Activated CD8-positive, alpha-beta T cell treated with anti-CD3 and anti-CD28 coated beads for 36 hours (primary cell): ENCODE measurements around the gene AXDND1. TPM values are rescaled to one million over a fixed set of nuclear protein-coding genes. Genes with fewer than 3 reads are reported as not detected.

Source experiments
- ATAC-seq: fragments of 200-7000 bp; cut with Tn5 transposase; one replicate; pipeline ENCODE4 v1.10.0; 2021; ENCODE audit warnings: mild to moderate bottlenecking, moderate library complexity
- CTCF ChIA-PET: fragments of 350-600 bp; sonication (Branson Sonifier 250); formaldehyde crosslinking; loops from one replicate; lab custom pipeline; 2021; ENCODE audit warnings: antibody characterized with exemption; lab: Charles Lee
- POLR2A ChIA-PET: fragments of 350-600 bp; sonication (Branson Sonifier 250); formaldehyde crosslinking; loops from one replicate; lab custom pipeline; 2021; ENCODE audit warnings: antibody characterized with exemption; lab: Charles Lee
- DNase-seq: peaks from one replicate; pipeline ENCODE4 v3.0.0-alpha.2; 2020
- H3K27ac Mint-ChIP-seq: one replicate; pipeline ENCODE4 v1.8.0; 2021; ENCODE audit warnings: mild to moderate bottlenecking, mixed read lengths
- H3K27me3 Mint-ChIP-seq: one replicate; pipeline ENCODE4 v1.8.0; 2021; ENCODE audit warnings: mixed read lengths
- H3K36me3 Mint-ChIP-seq: one replicate; pipeline ENCODE4 v1.8.0; 2021; ENCODE audit warnings: low read depth, mixed read lengths
- H3K4me1 Mint-ChIP-seq: one replicate; pipeline ENCODE4 v1.8.0; 2021; ENCODE audit warnings: low read depth, mixed read lengths
- H3K4me3 Mint-ChIP-seq: one replicate; pipeline ENCODE4 v1.8.0; 2021; ENCODE audit warnings: mild to moderate bottlenecking, moderate library complexity, mixed read lengths
- H3K9me3 Mint-ChIP-seq: one replicate; pipeline ENCODE4 v1.8.0; 2021; ENCODE audit warnings: mixed read lengths
- CTCF ChIP-seq: fragments of 200-600 bp; IDR thresholded peaks from one replicate; pipeline ENCODE4 v1.8.0; 2022; ENCODE audit warnings: antibody characterized with exemption, mild to moderate bottlenecking
- intact Hi-C: fragments of 100-400 bp; cut with micrococcal nuclease; formaldehyde crosslinking; loops from one replicate; pipeline ENCODE4 v1.10.0; 2022
- total RNA-seq, 2 experiments: library from RNA; stranded (reverse); gene quantifications; one replicate each; pipeline ENCODE4 v1.2.3, GENCODE V29; 2021

AXDND1 gene
- total RNA-seq, 2 experiments from 2014 or later, result 0.27 to 1.5 TPM

- H3K4me3 Mint-ChIP-seq, result no peak overlapping the region
- DNase-seq, result no peak
- peaks cover 37% of the 10 kb centered on the region for H3K9me3 Mint-ChIP-seq
- H3K27ac Mint-ChIP-seq, result no peak overlapping the region
- intact Hi-C loops, result no loop called here
- POLR2A ChIA-PET, result no interaction called here
- no peaks in the 10 kb centered on the region for H3K4me1 Mint-ChIP-seq
- ATAC-seq, result no peak
- CTCF ChIA-PET, result no interaction called here
- peaks cover 3% of the 10 kb centered on the region for H3K36me3 Mint-ChIP-seq
- H3K27me3 Mint-ChIP-seq, result peaks cover 2% of the 10 kb centered on the region
- TF ChIP-seq CTCF, result no peak
These were observed 108.9 kb downstream of the AXDND1 start for GRCh38 chr1:179474713-179475112.

GRCh38 chr1:179476484-179476883 lies 110.7 kb downstream of the AXDND1 start:
- ChIA-PET CTCF (no interaction called here), POLR2A (no interaction called here)
- no peak overlapping the region for H3K27ac Mint-ChIP-seq
- H3K36me3 Mint-ChIP-seq, result peaks cover 3% of the 10 kb centered on the region
- peaks cover 44% of the 10 kb centered on the region for H3K9me3 Mint-ChIP-seq
- no peak overlapping the region for H3K4me3 Mint-ChIP-seq
- intact Hi-C loops, result no loop called here
- TF ChIP-seq CTCF, result no peak
- DNase-seq, result no peak
- ATAC-seq, result no peak
- H3K4me1 Mint-ChIP-seq, result no peaks in the 10 kb centered on the region
- peaks cover 2% of the 10 kb centered on the region for H3K27me3 Mint-ChIP-seq

- H3K4me3 Mint-ChIP-seq, result no peak overlapping the region
- DNase-seq, result no peak
- intact Hi-C loops, result no loop called here
- ATAC-seq, result no peak
- ChIA-PET POLR2A (no interaction called here), CTCF (no interaction called here)
- H3K4me1 Mint-ChIP-seq, result no peaks in the 10 kb centered on the region
- no peak for TF ChIP-seq CTCF
- H3K9me3 Mint-ChIP-seq, result peaks cover 49% of the 10 kb centered on the region
- peaks cover 3% of the 10 kb centered on the region for H3K27me3 Mint-ChIP-seq
- H3K27ac Mint-ChIP-seq, result no peak overlapping the region
- peaks cover 3% of the 10 kb centered on the region for H3K36me3 Mint-ChIP-seq
These were observed 112.6 kb downstream of the AXDND1 start for GRCh38 chr1:179478370-179478769.

- Mint-ChIP-seq H3K27ac (no peak overlapping the region), H3K9me3 (peaks cover 10% of the 10 kb centered on the region), H3K27me3 (peaks cover 3% of the 10 kb centered on the region), H3K36me3 (no peaks in the 10 kb centered on the region), H3K4me1 (no peaks in the 10 kb centered on the region), H3K4me3 (no peak overlapping the region)
- no peak for TF ChIP-seq CTCF
- ATAC-seq (no peak), DNase-seq (no peak)
- intact Hi-C loops, result no loop called here
- ChIA-PET POLR2A (no interaction called here), CTCF (no interaction called here)
These were observed 124.8 kb downstream of the AXDND1 start for GRCh38 chr1:179490611-179491010.

DNA sequence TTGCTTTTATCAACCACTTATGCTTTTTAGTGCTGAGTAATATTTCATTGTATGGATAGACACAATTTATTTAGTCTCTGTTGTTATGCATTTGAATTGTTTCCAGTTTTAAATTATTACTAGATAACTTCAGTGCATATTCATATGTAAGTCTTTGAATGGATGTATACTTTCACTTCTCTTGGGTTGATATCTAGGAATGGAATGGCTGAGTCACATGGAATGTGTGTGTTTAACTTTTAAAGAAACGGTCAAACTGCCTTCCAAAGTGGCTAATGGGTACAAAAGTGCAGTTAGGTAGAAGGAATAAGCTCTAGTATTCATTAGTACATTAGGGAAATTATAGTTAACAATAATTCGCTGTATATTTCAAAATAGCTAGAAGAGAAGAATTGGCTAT lies 127.6 kb downstream of the AXDND1 start:
- H3K4me1 Mint-ChIP-seq, result no peaks in the 10 kb centered on the region
- H3K36me3 Mint-ChIP-seq, result no peaks in the 10 kb centered on the region
- no peaks in the 10 kb centered on the region for H3K9me3 Mint-ChIP-seq
- no peak overlapping the region for H3K27ac Mint-ChIP-seq
- no peak for TF ChIP-seq CTCF
- H3K4me3 Mint-ChIP-seq, result no peak overlapping the region
- H3K27me3 Mint-ChIP-seq, result peaks cover 5% of the 10 kb centered on the region
- DNase-seq (no peak), ATAC-seq (no peak)
- CTCF ChIA-PET, result no interaction called here
- intact Hi-C loops, result no loop called here
- POLR2A ChIA-PET, result no interaction called here
